Fibroblast of skin of left quadriceps (primary cell): ENCODE measurements around the gene JMJD4.

Experiments
- DNase-seq, 2 experiments: peaks; one replicate each; pipeline ENCODE4 v3.0.0-alpha.2; 2013; ENCODE audit warnings: low read depth in 2 of 2

JMJD4 gene

DNA sequence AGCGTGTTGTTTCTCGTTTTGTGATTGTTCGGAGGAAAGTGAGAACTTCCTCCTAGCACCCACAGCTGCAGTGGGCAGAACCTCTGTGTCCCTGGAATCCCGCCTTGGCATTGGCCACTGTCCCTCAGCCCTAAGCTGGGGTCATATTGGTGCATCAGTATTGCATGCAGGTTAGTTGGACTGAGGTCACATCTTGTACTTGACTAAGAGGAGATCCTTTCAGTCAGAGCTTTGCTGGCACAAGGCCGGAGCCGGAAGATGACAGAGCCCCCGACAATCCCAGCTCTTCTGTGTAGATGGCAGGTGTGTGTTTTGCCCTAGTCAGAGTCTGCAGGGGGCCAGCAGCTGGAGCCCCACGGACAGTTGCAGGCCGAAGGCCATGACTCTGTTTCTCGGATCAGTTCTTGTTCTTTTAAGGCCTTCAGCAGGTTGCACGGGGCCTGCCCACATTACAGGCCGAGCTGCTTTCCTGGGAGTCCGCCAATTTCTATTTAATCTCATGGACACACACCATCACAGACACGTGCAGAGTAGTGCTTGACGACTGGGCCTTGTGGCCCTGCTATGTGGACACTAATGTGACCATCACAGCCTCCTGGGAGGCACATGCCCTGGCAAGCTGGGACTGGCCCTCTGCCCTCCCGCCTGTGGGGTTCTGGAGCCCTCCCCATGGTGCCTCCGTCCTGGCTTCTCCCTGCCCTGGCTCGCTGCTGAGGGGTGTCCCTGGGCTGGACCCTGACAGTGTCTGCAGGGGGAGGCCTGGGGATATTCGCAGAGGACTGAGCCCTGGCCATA lies 15.0 kb upstream of the JMJD4 start:
- no peak for DNase-seq

- DNase-seq, result no peak
Measured at GRCh38 chr1:227749225-227749624, 14.1 kb upstream of the JMJD4 start.

GRCh38 chr1:227748496-227749182 lies 13.5 kb upstream of the JMJD4 start:
- DNase-seq, result no peak

DNA sequence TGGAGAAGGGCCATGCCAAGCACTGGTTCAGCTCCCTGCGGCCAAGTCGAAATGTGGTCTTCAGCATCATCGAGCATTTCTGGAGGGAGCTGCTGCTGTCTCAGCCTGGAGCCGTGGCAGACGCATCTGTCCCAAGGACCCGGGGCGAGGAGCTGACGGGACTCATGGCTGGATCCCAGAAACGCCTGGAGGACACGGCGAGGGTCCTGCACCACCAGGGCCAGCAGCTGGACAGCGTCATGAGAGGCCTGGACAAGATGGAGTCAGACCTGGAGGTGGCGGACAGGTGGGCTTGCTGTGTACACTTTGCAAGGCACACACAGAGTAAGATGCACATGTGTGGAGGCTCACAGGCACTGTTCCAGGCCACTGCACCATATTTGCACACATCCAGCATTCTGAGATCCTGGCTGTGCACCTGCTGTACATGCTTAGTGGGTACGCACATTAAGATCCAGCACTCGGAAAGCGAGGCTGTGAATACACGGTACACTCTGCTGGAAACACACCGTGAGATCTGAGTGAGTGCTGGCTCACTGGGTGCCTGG lies 12.9 kb upstream of the JMJD4 start:
- DNase-seq, result no peak

DNA sequence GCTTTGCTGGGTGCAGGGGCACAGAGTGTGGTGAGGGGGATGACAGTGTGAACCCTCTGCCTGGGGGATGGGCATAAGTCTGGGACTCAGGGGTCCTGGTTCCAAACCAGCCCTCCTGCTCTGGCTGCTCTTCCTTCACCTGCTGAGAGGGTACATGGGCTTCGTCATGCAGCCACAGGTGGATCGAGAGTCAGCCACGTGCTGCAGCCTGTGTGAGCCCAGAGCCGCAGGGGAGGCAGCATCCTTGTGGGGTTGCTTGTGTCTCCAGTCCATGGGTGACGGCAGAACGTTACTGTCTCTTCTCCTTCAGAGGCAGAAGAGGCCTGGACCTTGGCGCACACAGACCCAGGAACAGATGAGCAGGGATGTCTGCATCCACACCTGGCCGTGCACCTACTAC lies 12.3 kb upstream of the JMJD4 start:
- DNase-seq, result no peak

DNA sequence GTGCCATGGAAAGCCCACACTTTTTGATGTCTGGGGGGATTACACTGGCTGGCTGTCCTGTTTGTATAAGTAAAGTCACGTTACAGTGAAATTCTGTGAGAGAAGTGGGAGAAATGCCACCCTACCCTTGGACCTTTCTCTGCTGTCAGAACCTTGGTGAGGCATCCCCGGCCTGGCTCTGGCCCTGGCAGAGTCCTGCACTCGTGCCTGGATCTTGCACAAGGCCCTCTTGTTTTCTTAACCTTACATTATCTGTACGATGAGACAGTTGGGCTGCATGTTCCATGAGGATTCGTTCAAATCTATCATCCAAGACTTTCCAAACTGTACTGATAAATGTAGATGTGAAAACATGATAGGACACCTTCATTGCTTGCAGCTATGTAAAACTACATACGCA lies 11.6 kb upstream of the JMJD4 start:
- DNase-seq, result no peak

- no peak for DNase-seq
Measured at GRCh38 chr1:227745568-227746265, 10.6 kb upstream of the JMJD4 start.

GRCh38 chr1:227744668-227745067 lies 9.6 kb upstream of the JMJD4 start:
- no peak for DNase-seq

DNA sequence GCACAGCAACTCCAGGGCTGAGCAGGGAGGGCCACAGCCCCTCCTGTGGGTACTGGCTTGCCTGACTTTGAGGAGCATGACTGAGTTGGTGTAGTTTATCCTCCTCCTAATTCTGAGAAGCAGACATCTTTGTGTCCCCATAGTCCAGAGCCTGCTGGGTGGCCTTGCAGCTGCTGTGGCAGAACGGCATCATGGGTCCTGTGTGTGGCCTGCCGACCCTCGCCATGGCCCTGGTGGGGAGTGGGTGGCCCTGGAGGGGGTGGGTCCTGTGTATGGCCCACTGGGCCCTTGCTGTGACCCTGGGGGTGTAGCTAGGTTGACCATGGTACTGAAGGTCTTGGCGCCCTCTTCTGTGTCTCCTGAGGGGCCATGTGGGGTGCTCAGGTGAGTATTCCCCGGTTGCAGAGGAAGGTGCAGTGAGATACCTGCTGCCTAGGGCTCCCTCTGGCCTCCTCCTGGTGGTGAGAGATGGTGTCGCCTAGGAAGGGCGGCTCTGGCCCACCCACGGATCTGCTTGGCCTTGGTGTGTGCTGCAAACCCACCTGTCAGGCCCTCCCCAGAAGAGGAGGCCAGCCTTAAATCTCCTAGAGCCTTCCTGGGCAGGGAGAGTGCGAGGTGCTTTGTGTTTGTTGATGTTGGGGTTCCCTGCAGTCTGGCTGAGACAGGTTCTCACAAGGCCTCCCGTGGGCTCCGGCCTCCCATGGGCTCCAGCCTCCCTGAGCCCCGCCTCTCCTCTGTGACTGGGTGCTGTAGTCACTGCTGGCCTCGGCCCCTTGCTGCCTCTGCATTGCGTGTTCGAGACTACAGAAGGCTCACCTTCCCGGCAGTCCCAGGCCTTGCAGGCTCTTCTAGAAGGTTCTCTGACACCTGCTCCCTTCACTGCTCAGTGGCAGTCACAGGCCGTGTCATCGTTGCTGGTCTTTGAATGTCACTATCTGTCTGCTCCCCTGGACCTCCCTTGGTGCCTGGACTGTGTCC lies 7.9 kb upstream of the JMJD4 start:
- no peak for DNase-seq

GRCh38 chr1:227741166-227741870 lies 6.2 kb upstream of the JMJD4 start:
- no peak for DNase-seq

DNA sequence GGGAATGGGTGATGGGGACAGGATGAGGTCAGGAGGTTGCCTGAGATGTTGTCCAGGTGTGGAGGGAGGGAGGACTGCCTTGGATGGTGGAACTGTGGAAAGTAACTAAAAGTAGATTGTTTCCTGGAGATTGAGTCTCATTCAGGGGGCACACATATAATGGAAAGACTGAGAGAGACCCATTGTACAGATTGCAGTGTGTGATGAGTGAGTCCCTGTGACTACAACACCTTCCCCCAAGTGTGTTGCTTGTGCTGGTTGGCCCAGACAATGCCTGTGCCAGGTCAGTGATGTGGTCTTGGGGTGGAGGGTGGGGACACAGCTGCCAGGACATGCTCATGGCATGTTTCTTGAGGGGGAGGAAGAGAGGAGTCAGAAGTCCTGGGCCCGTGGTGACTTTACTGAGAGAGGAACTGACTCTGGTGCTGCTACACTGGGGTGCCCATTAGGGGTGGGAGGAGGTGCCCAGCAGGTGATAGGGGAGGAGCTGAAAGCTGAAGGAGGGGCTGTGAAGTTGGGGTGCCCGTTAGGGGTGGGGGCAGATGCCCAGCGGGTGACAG lies 5.4 kb upstream of the JMJD4 start:
- DNase-seq, result no peak

DNA sequence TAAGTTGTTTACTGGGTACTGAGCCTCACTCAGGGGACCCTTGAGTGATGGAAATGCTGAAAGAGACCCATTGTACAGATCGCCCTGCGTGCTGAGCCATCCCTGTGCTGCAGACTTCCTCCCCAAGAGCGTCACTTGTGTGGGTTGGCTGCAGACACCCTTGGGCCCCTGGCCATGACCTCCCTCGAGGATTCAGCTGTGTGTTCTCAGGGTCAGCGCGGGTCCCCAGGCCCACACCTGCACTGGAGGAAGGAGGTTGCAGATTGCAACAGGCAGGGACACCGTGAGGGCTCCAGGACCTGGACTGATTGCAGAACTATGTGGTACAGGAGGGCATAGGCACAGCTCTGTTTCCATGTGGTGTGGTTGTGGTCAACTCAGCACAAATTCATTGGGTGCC lies 4.5 kb upstream of the JMJD4 start:
- DNase-seq, result no peak

DNA sequence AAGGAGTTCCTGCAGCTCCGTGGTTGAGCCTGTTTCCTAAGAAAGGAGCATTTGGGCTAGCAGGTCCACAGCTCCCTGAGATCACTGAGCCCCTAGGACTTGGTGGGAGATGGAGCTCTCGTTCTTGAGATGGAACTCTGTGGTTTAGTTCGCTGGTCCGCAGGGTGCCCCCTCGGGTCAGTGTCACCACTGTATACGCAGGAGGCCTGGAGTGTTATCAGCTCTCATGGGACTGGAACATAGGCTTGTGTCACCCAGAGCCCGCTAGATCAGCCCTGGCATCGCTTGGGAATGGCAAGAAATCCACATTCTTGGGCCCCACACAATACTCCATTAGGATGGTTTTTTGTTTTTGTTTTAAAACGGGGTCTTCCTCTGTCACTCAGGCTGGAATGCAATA lies 3.7 kb upstream of the JMJD4 start:
- DNase-seq, result no peak

GRCh38 chr1:227736814-227737432 lies 1.8 kb upstream of the JMJD4 start:
- no peak for DNase-seq

DNA sequence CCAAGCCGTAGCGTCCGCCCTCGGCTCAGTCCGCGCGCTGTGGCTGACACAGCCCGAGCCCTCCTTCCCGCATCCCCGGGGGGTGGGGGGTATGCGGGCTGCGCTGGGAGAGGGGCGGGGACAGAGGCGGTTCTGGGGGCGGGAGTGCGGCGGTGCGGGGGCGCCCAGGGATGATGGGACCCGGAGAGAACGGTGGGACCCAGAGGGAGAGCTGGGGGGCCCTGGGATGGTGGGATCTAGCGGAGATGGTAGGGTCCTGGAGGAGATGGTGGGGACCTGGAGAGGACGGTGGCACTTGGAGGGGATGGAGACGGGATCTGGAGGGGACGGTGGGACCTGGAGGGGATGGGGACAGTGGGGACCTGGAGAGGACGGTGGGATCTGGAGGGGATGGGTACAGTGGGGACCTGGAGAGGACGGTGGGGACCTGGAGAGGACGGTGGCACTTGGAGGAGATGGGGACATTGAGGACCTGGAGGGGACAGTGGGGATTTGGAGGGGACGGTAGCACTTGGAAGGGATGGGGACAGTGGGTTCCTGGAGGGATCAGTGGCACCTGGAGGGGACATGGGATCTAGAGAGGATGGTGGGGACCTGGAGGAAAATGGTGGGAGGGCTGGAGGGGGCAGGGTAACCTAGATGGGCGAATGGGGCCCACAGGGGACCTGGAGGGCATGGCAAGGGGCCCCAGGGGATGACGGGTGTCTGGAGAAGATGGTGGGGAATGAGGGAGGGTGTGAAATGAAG lies 610 bp upstream of the JMJD4 start:
- DNase-seq, result no peak

GRCh38 chr1:227734546-227734855 lies 601 bp downstream of the JMJD4 start:
- DNase-seq, result no peak

GRCh38 chr1:227733751-227734545 lies 1.2 kb downstream of the JMJD4 start:
- DNase-seq, result no peak

DNA sequence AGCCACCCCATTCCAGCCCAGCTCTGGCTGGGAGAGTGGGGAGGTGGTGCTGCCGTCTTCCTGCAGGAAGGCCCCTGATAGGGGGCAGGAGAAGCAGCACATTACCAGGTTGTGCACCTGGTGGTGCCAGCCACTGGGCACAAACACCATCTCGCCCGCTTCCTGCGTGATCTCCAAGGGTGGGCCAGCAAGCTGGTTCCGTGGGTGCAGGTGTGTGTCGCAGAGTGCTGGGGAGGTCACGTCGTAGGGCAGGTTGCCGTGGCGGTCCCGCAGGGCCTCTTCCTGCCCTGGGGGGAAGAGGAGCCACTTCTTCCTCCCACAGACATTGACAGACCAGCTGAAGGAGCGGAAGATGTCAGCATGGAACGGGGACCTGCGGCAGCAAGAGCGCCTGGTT lies 1.8 kb downstream of the JMJD4 start:
- DNase-seq, result no peak
